GM23338 (cell line): ENCODE measurements around the gene ARHGEF19. TPM values are rescaled to one million over a fixed set of nuclear protein-coding genes. Genes with fewer than 3 reads are reported as not detected.

Experiments
- ATAC-seq: fragments of 200-7000 bp; cut with Tn5 transposase; 3 replicates; pipeline ENCODE4 v1.9.1; 2020
- DNase-seq: peaks from one replicate; pipeline ENCODE4 v3.0.0-alpha.2; 2015; ENCODE audit warnings: low spot score
- H2AFZ ChIP-seq: fragments of 200-600 bp; sonication (generic); 2 replicates; pipeline ENCODE4 v1.8.0; 2016; ENCODE audit warnings: antibody characterized with exemption, mild to moderate bottlenecking, moderate library complexity
- H3F3A ChIP-seq: fragments of 200-600 bp; sonication (generic); replicated peaks from 2 replicates; pipeline ENCODE4 v1.8.0; 2017; ENCODE audit warnings: antibody characterized with exemption, mixed run types, low read depth
- H3K27ac ChIP-seq: fragments of 200-600 bp; sonication (generic); 2 replicates; pipeline ENCODE4 v1.6.1; 2016; ENCODE audit warnings: low read depth
- H3K27me3 ChIP-seq: fragments of 200-600 bp; sonication (generic); 2 replicates; pipeline ENCODE4 v1.8.0; 2016; ENCODE audit warnings: mild to moderate bottlenecking, mixed run types, moderate library complexity; ENCODE audit not compliant: insufficient read depth
- H3K36me3 ChIP-seq: fragments of 200-600 bp; sonication (generic); 2 replicates; pipeline ENCODE4 v1.8.0; 2016; ENCODE audit warnings: mild to moderate bottlenecking; ENCODE audit not compliant: insufficient read depth
- H3K4me1 ChIP-seq: fragments of 200-600 bp; sonication (generic); 2 replicates; pipeline ENCODE4 v1.8.0; 2016; ENCODE audit warnings: mild to moderate bottlenecking, moderate library complexity; ENCODE audit not compliant: insufficient read depth
- H3K4me2 ChIP-seq: fragments of 200-600 bp; sonication (generic); 2 replicates; pipeline ENCODE4 v1.7.1; 2017; ENCODE audit warnings: mixed run types
- H3K4me3 ChIP-seq: fragments of 200-600 bp; sonication (generic); 2 replicates; pipeline ENCODE4 v1.6.1; 2016; ENCODE audit warnings: mixed run types
- H3K79me2 ChIP-seq: fragments of 200-600 bp; sonication (generic); replicated peaks from 2 replicates; pipeline ENCODE4 v1.8.0; 2017; ENCODE audit warnings: mild to moderate bottlenecking; ENCODE audit not compliant: insufficient read depth
- H3K9me2 ChIP-seq: fragments of 200-600 bp; sonication (generic); 2 replicates; pipeline ENCODE4 v1.8.0; 2017; ENCODE audit not compliant: insufficient read depth
- H4K20me1 ChIP-seq: fragments of 200-600 bp; sonication (generic); replicated peaks from 2 replicates; pipeline ENCODE4 v1.8.0; 2017; ENCODE audit warnings: mild to moderate bottlenecking; ENCODE audit not compliant: insufficient read depth
- H3K27ac Mint-ChIP-seq: 2 replicates; pipeline ENCODE4 v1.8.0; 2020; ENCODE audit warnings: inconsistent platforms, mild to moderate bottlenecking, moderate library complexity, mixed read lengths
- H3K27me3 Mint-ChIP-seq: 3 replicates; pipeline ENCODE4 v1.8.0; 2022; ENCODE audit warnings: low read depth, mild to moderate bottlenecking, moderate library complexity, mixed read lengths, inconsistent platforms; ENCODE audit not compliant: insufficient read depth, poor library complexity
- H3K36me3 Mint-ChIP-seq: 3 replicates; pipeline ENCODE4 v1.8.0; 2021; ENCODE audit warnings: low read depth, mild to moderate bottlenecking, inconsistent platforms, moderate library complexity, mixed read lengths
- H3K4me1 Mint-ChIP-seq: 3 replicates; pipeline ENCODE4 v1.8.0; 2020; ENCODE audit warnings: mild to moderate bottlenecking, inconsistent platforms, mixed read lengths
- H3K4me3 Mint-ChIP-seq: 3 replicates; pipeline ENCODE4 v1.8.0; 2021; ENCODE audit warnings: moderate library complexity, mild to moderate bottlenecking, inconsistent platforms, mixed read lengths
- H3K9me3 Mint-ChIP-seq: 3 replicates; pipeline ENCODE4 v1.8.0; 2020; ENCODE audit warnings: moderate library complexity, mild to moderate bottlenecking, inconsistent platforms, mixed read lengths
- CREB1 ChIP-seq: fragments of 250-450 bp; sonication (Bioruptor Pico); IDR thresholded peaks from 2 replicates; pipeline ENCODE4 v1.5.0; 2020; ENCODE audit warnings: low read depth, mild to moderate bottlenecking, moderate library complexity
- EZH2 ChIP-seq: fragments of 200-600 bp; sonication (generic); IDR thresholded peaks from one replicate; pipeline ENCODE4 v1.8.0; 2017; ENCODE audit warnings: antibody characterized with exemption, mild to moderate bottlenecking, low read depth; ENCODE audit not compliant: unreplicated experiment
- EZH2phosphoT487 ChIP-seq: fragments of 200-600 bp; sonication (generic); IDR thresholded peaks from one replicate; pipeline ENCODE4 v1.8.1; 2018; ENCODE audit warnings: antibody characterized with exemption; ENCODE audit not compliant: unreplicated experiment
- JUNB ChIP-seq: IDR thresholded peaks from one replicate; pipeline ENCODE4 v1.6.1; 2016; ENCODE audit warnings: antibody characterized with exemption; ENCODE audit not compliant: unreplicated experiment
- NANOG ChIP-seq: IDR thresholded peaks from 2 replicates; pipeline ENCODE4 v1.6.1; 2016; ENCODE audit warnings: antibody characterized with exemption, borderline replicate concordance
- POLR2AphosphoS5 ChIP-seq: IDR thresholded peaks from 2 replicates; pipeline ENCODE4 v1.6.1; 2016; ENCODE audit warnings: antibody characterized with exemption, low read depth
- STAT1 ChIP-seq: IDR thresholded peaks from one replicate; pipeline ENCODE4 v1.6.1; 2016; ENCODE audit warnings: antibody characterized with exemption; ENCODE audit not compliant: unreplicated experiment
- ZNF114 ChIP-seq: fragments of 250-450 bp; sonication (Bioruptor Pico); IDR thresholded peaks from 2 replicates; pipeline ENCODE4 v1.5.0; 2020; ENCODE audit warnings: mild to moderate bottlenecking, moderate library complexity
- ZNF331 ChIP-seq: fragments of 250-450 bp; sonication (Bioruptor Pico); IDR thresholded peaks from 2 replicates; pipeline ENCODE4 v1.5.0; 2020; ENCODE audit warnings: low read depth, mild to moderate bottlenecking, moderate library complexity
- polyA plus RNA-seq: library from polyadenylated mRNA; unstranded; fragments of >200 nt; fragmentation: Nextera tagmentation; extraction: Ambion mirVana; gene quantifications from 2 replicates; pipeline ENCODE4 v1.2.1, GENCODE V29; 2016
- total RNA-seq: library from RNA; depleted of rRNA; stranded (reverse); fragments of >200 nt; shearing (Covaris generic); gene quantifications from 2 replicates; pipeline ENCODE4 v1.2.3, GENCODE V29; 2014
- TF ChIP-seq, protein P1 (sequence below): IDR thresholded peaks from 2 replicates; pipeline ENCODE4 v1.6.1; 2016; ENCODE audit warnings: antibody characterized with exemption
- TF ChIP-seq, protein P2 (sequence below), 2 experiments: fragments of 200-600 bp in 1 of 2; sonication (generic) in 1 of 2; conservative IDR thresholded peaks; 2 replicates each; pipeline versions ENCODE4 v1.5.1 to v1.6.1; 2016 to 2017; ENCODE audit warnings: antibody characterized with exemption in 2 of 2, low read depth in 2 of 2, mild to moderate bottlenecking in 2 of 2, moderate library complexity in 1 of 2
- TF ChIP-seq, protein P3 (sequence below): IDR thresholded peaks from one replicate; pipeline ENCODE4 v1.6.1; 2018; ENCODE audit warnings: antibody characterized with exemption; ENCODE audit not compliant: unreplicated experiment

Gene ARHGEF19
- total and polyA plus RNA-seq, 2 experiments from 2014 or later, result 19.5 to 46.4 TPM

DNA sequence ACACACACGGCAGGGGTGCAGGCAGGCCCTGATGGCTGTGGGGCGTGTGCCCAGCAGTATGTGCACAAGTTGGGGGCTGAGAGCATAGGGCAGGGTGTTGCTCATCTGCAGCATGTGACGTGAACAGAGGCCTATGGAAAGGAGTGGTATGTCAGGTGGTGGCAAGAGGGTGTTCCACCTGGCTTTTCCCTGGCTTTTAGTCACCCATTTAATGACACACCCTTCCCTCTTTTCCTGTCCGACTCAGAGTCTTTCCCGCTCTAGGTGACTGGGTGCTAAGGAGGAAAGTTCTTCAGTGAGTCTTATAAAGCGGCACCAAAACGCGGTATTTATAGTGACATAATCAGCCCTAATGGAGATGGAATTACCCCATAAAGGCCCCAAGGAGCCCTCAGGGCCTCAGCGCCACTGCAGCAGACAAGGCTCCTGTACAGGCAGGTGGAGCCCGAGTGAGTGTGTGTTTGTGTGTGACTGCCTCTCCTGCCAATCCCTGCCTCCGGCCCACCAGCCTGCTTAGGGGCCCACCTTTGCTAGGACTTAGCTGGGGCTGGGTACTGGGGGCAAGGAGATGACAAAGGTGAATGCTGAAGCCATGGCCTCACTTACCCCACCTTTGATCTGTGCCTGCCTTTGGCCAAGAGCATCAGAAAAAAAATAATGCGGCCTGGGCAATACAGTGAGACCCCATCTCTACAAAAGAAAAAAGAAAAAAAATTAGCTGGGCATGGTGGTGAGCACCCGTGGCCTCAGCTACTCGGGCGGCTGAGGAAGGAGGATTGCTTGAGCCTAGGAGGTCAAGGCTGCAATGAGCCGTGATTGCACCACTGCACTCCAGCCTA, 53.2 kb downstream of the ARHGEF19 start (continued):
- TF ChIP-seq, protein P1, sequence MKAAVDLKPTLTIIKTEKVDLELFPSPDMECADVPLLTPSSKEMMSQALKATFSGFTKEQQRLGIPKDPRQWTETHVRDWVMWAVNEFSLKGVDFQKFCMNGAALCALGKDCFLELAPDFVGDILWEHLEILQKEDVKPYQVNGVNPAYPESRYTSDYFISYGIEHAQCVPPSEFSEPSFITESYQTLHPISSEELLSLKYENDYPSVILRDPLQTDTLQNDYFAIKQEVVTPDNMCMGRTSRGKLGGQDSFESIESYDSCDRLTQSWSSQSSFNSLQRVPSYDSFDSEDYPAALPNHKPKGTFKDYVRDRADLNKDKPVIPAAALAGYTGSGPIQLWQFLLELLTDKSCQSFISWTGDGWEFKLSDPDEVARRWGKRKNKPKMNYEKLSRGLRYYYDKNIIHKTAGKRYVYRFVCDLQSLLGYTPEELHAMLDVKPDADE, result no peak
- TF ChIP-seq EZH2phosphoT487, result no peak
- no peak for TF ChIP-seq JUNB
- TF ChIP-seq, protein P2, sequence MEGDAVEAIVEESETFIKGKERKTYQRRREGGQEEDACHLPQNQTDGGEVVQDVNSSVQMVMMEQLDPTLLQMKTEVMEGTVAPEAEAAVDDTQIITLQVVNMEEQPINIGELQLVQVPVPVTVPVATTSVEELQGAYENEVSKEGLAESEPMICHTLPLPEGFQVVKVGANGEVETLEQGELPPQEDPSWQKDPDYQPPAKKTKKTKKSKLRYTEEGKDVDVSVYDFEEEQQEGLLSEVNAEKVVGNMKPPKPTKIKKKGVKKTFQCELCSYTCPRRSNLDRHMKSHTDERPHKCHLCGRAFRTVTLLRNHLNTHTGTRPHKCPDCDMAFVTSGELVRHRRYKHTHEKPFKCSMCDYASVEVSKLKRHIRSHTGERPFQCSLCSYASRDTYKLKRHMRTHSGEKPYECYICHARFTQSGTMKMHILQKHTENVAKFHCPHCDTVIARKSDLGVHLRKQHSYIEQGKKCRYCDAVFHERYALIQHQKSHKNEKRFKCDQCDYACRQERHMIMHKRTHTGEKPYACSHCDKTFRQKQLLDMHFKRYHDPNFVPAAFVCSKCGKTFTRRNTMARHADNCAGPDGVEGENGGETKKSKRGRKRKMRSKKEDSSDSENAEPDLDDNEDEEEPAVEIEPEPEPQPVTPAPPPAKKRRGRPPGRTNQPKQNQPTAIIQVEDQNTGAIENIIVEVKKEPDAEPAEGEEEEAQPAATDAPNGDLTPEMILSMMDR (conservative IDR thresholded peaks at IDR 0.05; ENCODE audit: low read depth in 2 of 2), result no peak
- TF ChIP-seq, protein P3, sequence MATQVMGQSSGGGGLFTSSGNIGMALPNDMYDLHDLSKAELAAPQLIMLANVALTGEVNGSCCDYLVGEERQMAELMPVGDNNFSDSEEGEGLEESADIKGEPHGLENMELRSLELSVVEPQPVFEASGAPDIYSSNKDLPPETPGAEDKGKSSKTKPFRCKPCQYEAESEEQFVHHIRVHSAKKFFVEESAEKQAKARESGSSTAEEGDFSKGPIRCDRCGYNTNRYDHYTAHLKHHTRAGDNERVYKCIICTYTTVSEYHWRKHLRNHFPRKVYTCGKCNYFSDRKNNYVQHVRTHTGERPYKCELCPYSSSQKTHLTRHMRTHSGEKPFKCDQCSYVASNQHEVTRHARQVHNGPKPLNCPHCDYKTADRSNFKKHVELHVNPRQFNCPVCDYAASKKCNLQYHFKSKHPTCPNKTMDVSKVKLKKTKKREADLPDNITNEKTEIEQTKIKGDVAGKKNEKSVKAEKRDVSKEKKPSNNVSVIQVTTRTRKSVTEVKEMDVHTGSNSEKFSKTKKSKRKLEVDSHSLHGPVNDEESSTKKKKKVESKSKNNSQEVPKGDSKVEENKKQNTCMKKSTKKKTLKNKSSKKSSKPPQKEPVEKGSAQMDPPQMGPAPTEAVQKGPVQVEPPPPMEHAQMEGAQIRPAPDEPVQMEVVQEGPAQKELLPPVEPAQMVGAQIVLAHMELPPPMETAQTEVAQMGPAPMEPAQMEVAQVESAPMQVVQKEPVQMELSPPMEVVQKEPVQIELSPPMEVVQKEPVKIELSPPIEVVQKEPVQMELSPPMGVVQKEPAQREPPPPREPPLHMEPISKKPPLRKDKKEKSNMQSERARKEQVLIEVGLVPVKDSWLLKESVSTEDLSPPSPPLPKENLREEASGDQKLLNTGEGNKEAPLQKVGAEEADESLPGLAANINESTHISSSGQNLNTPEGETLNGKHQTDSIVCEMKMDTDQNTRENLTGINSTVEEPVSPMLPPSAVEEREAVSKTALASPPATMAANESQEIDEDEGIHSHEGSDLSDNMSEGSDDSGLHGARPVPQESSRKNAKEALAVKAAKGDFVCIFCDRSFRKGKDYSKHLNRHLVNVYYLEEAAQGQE, result no peak
- no peak for TF ChIP-seq POLR2AphosphoS5
- TF ChIP-seq ZNF331 (CRISPR knock-in tag), result no peak
- TF ChIP-seq ZNF114 (CRISPR knock-in tag), result no peak
- TF ChIP-seq NANOG, result no peak
- no peak for TF ChIP-seq STAT1
- TF ChIP-seq EZH2, result no peak
- no peak for TF ChIP-seq CREB1 (CRISPR knock-in tag)

DNA sequence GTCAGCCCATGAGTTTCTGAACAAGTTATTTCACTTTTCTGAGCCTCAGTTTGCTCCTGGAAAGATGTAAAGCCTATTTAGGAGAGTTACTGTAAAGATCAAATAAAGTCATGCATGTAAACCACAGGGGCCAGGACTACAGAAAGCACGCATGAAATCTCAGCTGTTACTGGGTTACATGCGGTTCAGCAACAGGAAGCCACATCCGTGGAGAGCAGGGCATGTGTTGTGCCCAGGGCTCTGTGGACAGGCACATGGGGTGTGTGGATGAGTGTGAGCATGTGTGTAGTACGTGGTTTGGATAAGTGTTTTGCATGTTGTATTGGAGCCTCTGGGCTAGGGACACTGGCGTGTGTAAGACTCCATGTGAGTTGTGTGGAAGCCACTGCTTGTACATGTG, 54.4 kb downstream of the ARHGEF19 start:
- ATAC-seq (no peak), DNase-seq (no peak)
- no peaks in the 10 kb centered on the region for H3K9me2 ChIP-seq
- Mint-ChIP-seq H3K36me3 (no peaks in the 10 kb centered on the region), H3K9me3 (no peaks in the 10 kb centered on the region), H3K4me3 (no peak overlapping the region), H3K27me3 (peaks cover 26% of the 10 kb centered on the region), H3K27ac (no peak overlapping the region; the same call in 1 of the 2 replicates), H3K4me1 (peaks cover 39% of the 10 kb centered on the region)
- no peak overlapping the region for H3K27ac ChIP-seq
- H4K20me1 ChIP-seq, result peaks cover 11% of the 10 kb centered on the region
- H3K4me3 ChIP-seq, result no peak overlapping the region
- peaks cover 8% of the 10 kb centered on the region for H3F3A ChIP-seq
- no peak overlapping the region for H2AFZ ChIP-seq
- H3K27me3 ChIP-seq, result peaks cover 20% of the 10 kb centered on the region
- H3K79me2 ChIP-seq, result peaks cover 25% of the 10 kb centered on the region
- H3K4me1 ChIP-seq, result peaks cover 42% of the 10 kb centered on the region
- no peak overlapping the region for H3K4me2 ChIP-seq
- no peaks in the 10 kb centered on the region for H3K36me3 ChIP-seq
- TF ChIP-seq, protein P3, result no peak
- TF ChIP-seq, protein P1, result no peak
- no peak for TF ChIP-seq EZH2
- no peak for TF ChIP-seq ZNF331 (CRISPR knock-in tag)
